ENCODE results near the gene RUBCN.

The RUBCN gene

DNA sequence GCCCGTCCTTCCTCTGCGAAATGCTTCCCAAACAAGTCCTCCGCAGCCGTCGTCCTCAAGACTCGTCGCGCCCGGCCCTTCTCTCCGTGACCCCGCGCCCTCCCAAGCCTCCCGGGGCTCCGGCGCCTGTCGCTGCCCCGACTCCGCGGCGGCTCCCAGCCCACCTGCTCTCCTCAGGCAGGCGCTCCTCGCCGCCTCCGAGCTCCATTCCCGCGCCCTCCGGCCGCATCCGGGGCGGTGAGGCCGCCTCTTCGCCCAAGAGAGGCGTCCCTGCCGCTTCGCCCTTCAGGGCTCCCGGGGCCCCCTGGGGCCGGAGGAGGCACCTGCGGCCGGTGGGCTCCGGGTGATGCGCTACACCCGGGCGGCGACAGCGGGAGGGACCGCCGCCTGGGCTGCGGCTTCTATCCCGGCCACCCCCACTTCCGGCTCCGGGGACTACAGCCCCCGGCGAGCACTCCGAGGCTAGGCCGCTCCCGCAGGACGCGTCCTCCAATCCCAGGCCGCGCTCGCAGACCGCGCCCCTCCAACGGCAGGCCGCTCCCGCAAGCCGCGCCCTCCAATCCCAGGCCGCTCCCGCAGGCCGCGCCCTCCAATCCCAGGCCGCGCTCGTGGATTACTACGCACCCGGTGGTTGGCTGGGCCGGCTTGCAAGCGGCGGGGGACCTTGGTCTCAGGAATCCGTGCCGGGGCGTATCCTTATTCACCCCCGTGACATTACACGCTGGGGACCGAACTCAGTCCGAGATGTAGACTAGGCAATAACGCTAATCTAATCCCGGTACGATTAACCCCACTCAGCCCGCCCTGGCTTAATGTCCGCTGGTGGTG is at the start of gene RUBCN:
Gene RUBCN (minus strand): TSS at position 414 of the 828 bp plus-strand sequence. CDS start 185 bp downstream, at position 229.
- DNase-seq = peak; percentile 97

DNA sequence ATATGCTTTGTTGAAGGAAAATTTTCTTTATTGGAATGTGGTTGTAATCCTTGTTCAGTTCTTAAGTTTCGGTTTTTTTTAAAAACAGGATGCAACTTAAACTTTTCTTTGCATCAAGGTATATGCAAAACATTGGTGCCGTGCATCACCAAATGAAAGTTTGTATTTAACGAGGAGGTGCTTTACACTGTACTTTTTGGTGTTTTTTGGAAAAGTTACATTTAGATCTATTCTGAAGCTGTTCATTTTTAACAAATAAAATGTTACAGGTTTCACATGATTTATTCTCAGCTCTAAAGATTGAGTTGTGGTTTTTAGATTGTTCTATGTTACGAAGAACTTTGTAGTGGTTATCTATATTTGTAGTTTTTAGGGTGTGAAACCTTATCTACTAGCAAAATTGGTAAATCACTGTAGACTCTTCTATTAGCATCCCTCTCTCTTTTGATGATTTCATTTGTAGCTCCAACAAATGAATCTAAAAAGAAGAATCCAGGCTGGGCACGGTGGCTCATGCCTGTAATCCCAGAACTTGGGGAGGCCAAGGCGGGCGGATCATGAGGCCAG is 47.4 kb upstream of the RUBCN start:
- no peak for DNase-seq

DNA sequence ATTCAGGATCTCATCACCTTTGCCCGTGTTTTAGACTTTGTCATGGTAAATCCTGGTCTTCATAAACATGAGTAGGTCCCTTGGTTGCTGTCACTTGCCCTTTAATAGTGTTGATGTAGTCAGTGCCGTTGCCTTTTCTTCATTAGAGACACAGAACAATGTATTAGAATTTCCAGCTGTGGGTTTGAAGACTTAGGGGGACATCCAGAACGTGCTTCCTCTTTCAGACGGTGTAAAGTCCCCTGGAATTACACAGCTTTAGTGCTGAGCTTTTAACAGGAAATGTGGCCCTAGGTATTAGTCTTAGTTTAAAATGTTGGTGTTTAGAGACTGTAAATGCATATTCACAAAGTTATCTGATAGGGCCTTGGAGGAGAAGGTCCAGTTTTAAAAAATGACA is 45.5 kb upstream of the RUBCN start:
- no peak for DNase-seq

DNA sequence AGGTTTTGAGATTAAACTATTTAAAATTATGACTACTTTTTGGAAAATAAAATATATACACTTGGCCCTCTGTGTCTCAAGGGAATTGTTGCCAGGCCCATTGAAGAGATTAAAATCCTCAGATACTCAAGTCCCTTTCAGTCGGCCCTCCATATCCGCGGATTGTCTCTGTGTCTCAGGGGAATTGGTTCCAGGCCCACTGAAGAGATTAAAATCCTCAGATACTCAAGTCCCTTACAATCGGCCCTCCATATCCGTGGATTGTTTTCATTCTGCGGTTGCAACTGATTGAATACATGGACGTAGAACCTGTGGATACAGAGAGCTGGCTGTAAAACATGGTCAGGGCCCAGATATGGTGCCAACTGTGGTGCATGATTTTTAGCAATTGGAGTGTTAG is 38.6 kb upstream of the RUBCN start:
- no peak for DNase-seq

DNA sequence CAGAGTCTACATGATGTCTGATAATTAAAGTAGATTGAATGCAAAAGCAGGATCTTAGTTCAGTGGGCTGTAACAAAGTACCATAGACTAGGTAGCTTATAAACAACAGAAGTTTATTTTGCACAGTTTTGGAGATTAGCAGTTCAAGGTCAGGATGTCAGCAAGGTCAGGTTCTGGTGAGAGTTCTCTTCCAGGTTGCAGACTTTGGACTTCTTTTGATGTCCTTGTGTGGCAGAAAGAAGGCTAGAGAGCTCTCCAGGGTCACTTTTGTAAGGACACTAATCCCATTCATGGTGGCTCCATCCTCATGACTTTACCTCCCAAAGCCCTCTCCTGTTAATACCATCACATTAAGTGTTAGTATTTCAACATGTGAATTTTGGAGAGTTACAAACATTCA is 25.1 kb upstream of the RUBCN start:
- no peak for DNase-seq

DNA sequence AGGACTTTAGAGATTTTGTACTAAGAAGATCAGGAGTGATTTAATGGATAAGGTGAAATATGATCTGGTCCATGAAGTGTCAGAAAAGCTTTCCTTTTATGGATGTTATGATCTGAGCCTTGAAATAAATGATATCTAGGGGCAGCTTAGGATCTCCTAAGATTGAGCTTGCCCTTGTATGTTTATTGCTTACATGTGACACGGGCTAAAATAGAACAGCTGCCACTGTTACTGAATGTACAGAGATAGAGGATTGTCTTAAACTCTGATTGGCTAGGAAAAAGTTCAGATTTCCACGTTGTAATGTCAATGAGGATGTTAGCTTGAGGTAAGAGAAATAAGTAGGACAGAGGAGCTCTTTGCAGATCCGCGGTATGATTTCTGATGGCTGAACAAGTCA is 21.8 kb upstream of the RUBCN start:
- no peak for DNase-seq

DNA sequence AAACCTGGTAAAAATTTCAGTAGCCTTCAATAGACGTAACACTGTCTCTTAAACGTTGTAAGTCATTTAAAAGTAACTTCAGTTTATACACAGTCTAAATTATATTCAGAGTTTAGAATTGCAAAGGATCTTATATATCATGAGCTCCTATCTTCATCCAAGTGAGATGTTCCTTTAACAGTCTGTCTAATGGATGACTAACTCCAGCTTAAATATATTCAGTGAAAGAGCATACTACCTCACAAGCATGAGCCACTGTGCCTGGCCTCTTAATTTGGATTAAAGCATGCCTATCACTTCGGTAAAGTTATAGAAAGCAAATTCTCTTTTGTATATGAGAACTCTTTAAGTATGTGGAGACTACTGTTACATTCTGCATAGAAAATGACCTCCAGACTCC is 20.0 kb upstream of the RUBCN start:
- DNase-seq = no peak

DNA sequence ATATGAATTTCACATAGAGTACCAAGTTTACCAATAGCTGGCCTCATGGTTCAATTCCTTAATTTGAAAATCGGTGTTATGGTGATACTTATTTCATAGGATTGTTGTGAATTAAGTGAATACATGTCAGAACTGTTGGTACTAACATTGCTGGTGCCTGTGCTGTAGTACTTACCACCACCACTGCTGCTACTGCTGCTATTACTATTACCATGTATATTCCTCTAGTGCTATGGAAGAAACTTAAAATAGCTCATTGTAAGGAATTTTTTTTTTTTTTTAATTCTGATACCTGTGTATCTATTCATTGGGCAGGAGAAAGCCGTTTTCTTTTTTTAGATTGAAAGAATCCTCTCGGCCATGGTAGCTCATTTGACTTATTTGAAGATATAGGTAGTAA is 16.6 kb upstream of the RUBCN start:
- DNase-seq = peak; percentile 49

DNA sequence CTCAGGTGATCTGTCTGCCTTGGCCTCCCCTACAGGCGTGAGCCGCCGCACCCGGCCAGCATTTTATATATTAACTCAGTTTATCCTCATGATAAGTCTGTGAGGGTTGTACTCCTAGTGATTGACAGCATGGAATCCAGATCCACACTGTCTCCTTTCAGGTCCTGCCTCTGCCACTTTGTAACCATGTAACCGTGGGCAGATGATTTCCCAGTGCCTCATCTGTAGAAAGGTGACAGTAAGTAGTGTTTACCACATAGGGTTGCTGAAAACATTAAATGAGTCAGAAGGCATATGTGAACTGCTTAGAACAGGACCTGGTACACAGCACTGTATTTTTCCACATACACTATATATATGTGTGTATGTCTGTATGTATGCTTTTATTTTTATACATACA is 15.4 kb upstream of the RUBCN start:
- no peak for DNase-seq

DNA sequence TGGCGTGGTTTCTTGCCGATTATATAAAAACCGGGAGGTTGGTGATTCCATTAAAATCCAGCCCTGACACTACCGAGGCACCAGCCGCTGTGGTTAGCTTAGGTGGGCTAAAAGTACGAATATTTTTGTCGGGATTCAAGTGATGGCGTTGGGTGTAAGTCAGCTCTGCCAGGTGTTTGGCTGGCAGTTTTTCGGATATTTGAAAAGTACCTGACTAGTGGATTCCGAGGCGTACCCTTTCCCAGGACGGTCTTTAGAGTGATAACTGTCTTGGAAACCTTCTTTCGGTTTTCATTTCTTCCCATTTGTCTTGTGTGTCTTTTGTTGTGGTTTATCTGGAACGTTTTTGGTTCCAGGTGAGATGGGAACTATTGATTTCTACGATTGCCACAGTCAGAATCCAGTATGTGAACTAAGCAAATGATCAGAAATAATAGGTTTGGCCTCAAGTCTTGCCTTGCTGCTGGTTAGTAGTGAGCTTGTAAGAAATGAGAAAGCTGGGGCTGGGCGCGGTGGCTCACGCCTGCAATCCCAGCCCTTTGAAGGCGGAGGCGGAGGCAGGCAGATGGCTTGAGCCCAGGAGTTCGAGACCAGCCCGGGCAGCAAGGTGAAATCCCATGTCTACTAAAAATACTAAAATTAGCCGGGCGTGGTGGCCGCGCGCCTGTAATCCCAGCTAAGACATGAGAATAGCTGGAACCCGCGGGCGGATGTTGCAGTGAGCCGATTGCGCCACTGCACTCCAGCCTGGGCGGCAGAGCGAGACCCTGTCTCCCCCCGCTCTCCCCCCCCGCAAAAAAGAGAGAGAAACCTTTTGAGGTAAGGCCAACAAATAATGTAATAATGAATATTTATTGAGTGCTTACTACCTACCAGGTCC is 14.4 kb upstream of the RUBCN start:
- DNase-seq = peak; percentile 49

DNA sequence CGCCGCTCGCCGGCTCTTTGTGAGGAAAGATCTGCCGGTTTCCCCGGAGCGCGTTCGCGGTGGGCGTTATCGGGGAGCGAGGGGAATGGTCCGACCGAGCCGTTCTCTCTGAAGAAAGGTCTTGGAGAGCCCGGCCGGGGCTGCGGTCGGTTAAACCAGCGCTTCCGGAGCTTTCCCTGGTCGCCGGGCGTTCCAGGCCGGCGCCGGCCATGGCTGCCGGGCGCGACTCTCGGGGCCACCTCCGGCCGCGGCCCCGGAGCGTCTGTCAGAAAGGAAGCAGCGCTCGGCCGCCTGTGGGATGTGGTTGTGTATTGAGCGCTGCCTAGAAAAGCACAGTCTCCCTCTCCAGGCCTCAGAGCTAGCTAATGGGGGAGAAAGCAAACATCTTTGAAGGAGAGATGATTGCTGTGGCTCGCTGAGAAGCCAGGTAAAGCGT is 13.7 kb upstream of the RUBCN start:
- peak; percentile 84 for DNase-seq

DNA sequence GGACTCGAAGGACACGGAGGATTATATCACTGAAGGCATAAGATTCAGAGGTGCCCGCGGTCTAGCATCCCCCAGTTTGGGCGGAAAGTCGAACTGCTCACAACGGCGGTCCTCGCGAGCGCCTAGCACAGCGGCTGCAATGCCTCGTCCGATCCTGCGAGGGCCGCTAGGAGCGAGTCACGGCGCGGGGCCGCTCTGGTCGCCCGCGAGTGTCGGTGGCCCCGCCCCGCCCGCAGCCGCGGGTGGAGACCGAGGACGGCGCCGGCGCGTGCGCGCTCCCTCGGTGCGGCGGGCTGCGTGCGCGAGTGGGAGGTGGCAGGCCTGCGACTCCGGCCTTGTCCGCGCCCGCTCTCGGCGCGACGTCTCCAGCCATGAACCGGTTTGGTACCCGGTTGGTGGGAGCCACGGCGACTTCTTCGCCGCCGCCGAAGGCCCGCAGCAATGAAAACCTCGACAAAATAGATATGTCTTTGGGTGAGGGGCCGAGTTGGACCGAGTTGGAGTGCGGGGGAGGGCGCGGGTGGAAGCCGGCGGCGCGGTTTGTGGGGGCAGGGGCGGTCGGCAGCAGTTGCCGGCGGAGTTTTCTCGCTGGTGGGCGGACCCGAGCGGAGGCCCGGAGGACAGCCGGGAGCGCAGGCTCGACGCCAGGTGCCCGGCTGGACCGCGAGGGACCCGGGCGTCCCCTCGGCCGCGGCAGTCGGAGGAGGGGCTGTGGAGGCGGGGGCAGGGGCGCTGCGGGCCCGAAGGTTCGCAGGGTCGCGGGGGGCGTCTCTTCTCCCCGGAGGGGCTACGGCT is 13.1 kb upstream of the RUBCN start, which contains the start of gene FYTTD1:
Gene FYTTD1 (plus strand): TSS at position 283 of the 795 bp plus-strand sequence. CDS start 89 bp downstream, at position 372.
- peak; percentile 91 for DNase-seq

DNA sequence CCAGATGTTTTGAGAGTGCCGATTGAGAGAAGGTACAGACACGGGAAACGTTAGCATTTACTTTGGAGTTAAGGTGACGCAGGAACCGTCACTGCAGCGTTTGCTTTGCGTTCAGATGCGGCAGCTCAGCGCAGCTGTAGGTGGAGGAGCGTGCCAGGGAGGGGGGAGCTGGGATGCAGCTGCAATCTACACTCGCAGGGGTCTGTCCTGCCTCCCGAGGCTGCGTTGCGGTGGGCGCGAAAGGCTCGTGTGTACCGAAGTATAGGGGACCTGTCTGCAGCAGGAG is 12.6 kb upstream of the RUBCN start:
- peak; percentile 52 for DNase-seq

DNA sequence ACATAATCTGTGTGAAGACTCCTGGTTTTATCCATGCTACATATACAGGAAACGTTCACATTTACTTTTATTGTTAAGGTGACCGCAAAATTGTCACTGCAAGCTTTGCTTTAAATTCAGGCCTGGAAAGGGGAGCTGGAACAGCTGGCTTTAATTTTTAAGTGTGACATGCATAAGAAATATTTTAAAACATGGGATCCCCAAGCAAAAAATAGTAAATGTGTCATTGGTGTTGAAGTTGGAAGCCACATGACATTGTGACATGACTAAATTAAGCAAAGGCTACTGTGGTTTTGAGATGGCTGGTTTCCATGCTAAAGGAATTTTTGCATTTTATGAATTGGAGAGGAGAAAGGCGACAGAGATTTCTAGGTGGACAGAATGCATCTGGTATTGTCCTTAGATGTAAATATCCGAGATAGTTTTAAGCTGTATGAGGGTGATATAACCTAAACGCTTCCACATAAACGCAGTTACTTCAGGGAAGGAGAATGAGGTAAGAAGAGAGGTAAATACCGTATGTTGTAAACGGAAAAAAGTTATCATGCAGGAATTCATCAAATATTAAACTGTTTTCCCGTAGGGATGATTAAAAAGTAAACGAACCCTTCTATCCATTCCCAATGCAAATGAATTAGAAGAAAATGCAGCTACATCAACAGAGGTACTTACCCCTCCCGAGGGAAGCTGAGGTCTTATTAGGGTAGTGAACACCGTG is 12.1 kb upstream of the RUBCN start:
- no peak for DNase-seq

DNA sequence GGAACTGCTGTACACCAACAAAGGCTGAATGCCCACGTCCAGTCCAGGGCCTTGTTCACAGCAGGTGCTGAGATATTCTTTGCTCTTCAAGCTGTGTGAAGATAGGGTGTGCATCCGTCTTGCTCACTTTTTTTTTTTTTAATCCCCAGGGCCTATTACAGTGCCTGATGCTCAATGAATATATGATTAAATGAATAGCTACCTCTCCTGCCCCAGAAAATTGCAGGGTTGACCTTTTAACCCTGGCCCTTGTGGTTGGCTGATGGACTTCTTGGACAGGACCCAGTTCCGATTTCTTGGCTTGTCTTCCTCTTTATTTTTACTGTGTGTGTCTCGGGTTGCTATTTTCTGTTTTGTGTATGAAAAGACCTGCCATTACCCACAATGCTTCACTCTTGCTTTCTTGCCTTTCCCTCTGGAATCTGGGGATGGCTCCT is 10.1 kb upstream of the RUBCN start:
- no peak for DNase-seq

DNA sequence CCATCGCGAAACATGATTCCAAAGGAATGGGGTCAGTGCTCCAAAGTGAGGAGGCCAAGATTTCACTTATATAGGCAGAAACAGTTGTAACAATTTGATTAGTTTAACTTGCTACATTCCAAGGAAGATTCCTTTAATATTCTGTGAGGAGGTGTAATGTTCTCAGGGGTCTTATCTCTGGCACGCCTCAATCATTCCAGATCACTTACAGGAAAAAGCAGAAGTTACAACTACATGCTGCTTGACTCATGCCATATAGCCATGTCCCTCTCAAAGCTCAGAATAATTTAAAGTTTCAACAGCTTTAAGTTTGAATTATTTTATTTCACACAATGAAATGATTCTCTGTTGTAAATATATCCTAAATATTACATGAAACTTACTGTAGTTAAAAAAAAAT is 9.5 kb upstream of the RUBCN start:
- DNase-seq = peak; percentile 24

DNA sequence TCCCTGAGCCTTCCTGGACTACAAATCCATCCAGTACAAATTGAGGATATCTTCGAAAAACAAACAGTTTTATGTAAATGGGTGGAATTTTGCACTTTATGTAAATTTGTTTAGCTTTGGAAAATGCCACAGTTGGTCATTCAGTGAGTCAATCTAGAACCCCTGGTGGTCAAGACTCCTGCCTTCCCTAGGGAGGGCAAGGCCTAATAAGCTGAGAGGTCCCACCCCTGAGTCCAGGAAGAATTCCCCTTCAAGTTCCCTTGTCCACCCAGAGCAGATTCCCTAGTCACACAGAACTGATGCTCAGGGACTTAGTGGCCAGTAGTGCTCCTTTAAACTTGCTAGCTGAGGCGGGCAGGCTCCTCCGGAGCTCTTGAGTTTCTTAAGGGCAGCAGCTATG is 6.1 kb upstream of the RUBCN start:
- no peak for DNase-seq

DNA sequence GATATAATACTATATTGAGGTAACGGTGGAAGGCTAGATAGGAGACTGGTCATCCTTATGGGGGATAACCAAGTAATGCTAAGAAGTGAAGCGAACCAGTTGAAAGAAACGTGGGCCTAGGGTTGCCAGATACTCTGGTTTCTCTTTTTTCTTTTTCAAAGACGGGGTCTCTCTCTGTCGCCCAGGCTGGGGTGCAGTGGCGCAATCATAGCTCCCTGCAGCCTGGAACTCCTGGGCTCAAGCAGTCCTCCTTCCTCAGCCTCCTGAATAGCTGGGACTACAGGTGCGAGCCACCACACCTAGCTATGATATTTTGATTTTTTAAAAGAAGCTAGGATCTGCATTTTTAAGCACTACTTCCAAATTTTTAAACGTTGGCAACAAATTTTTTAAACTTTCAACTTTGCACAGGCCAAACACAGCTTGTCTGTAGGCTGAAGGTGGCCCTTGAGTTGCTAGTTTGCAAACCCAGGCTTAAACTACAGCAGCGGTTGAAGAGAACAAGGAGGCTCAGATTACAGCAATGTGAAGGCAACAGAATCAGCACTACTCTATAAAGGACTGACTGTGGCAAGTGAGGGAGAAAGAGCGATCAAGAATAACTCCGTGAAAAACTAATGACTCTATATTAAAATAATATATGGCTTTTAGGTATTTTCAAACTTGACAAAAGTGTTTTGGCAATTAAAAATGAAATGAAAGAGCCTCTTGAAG is 1.2 kb upstream of the RUBCN start:
- no peak for DNase-seq

DNA sequence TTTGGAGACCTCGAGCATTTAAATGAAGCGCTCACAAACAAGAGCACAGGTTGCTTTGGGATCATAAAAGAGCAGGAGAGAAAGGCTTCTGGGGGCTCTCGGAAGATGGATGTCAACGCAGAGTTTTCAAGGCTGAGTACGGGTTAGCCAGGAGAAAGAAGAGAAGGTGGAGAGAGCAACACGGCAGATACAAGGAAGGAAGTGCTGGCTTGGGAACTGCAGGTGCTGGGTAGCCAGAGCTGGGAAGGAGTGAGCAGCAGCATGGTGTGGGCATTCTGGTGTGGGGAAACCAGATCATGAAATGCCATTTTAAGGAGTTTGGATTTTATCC is 580 bp upstream of the RUBCN start:
- DNase-seq = no peak

DNA sequence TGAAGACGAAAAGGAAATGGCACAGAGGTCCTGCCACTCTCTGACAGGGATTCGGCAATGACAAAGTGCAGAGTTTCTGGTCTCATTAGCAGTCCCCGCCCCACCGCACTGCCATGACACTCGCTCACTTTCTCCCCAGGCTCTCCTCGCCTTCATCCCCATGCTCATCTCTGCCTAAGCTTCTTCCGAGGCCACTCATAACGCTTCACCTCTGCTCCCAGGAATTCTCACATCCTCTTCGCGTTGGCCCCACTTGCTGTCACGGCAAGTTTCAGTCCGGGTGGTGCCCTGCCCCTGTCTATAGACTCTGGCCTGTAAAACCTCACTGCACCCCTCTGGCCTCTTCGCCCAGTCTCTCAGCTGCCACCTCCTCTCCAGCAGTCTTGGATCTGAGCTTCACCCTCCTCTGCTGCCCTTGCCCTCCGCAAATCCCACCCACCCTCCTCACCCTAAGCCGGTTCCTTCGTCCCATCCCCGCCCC is 654 bp downstream of the RUBCN start:
- peak; percentile 68 for DNase-seq

DNA sequence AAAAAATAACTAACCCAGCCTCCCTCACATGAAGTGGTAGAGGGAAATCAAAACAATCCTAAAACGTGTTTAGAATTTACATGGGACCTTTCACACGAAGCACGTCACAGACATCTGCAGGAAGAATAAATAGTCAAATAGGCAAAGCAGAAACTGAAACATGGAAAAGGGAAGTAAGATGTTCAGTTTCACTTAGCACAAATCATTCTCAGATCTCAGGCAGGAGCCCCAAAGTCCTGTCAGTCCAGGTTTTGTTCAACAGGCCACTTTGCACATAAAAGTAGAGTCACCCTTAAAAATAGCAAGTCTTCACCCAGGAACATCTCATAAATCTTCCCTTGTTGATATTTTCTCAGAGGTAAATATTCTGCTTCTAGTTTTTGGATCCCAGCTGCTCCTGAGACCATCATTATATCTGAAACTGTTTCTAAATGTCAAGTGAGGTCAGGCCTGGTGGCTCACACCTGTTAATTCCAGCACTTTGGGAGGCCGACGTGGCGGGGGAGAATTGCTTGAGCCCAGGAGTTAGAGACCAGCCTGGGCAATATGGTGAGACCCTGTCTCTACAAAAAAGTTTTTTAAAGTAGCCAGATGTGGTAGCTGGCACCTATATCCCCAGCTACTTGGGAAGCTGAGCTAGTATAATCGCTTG is 1.9 kb downstream of the RUBCN start:
- DNase-seq = peak; percentile 32

Measured in hematopoietic multipotent progenitor cell treated with erythropoietin and hydrocortisone succinate and interleukin-3 and kit ligand, for 6 days (in vitro differentiated cells).